CD4-positive, alpha-beta memory T cell (primary cell): ENCODE measurements around the gene RNF114. TPM values are rescaled to one million over a fixed set of nuclear protein-coding genes. Genes with fewer than 3 reads are reported as not detected.

Source experiments
- CTCF ChIA-PET: fragments of 350-600 bp; sonication (Branson Sonifier 250); formaldehyde crosslinking; loops from one replicate; lab custom pipeline; 2021; ENCODE audit warnings: inconsistent platforms; ENCODE audit not compliant: partially characterized antibody; lab: Charles Lee
- POLR2A ChIA-PET: fragments of 350-600 bp; sonication (Branson Sonifier 250); formaldehyde crosslinking; loops from one replicate; lab custom pipeline; 2021; ENCODE audit not compliant: partially characterized antibody; lab: Charles Lee
- DNase-seq, 5 donors: peaks; one replicate each; pipeline versions ENCODE4 v3.0.0 to v3.0.0-alpha.2; 2020 to 2022; ENCODE audit warnings: mixed read lengths in 1 of 5
- H3K27ac ChIP-seq: one replicate; pipeline ENCODE4 v1.7.0; 2013; ENCODE audit warnings: low read depth, low read length
- H3K27me3 ChIP-seq: 2 replicates; pipeline ENCODE4 v1.7.0; 2013; ENCODE audit warnings: mild to moderate bottlenecking, low read length, moderate library complexity; ENCODE audit not compliant: insufficient read depth
- H3K36me3 ChIP-seq: 2 replicates; pipeline ENCODE4 v1.7.0; 2013; ENCODE audit warnings: mild to moderate bottlenecking, low read length, moderate library complexity; ENCODE audit not compliant: insufficient read depth
- H3K4me1 ChIP-seq: 2 replicates; pipeline ENCODE4 v1.7.0; 2013; ENCODE audit warnings: mild to moderate bottlenecking, low read length, moderate library complexity; ENCODE audit not compliant: insufficient read depth
- H3K4me3 ChIP-seq, 2 donors: one replicate each; pipeline ENCODE4 v1.7.0; 2013; ENCODE audit warnings: low read length in 2 of 2, mild to moderate bottlenecking in 1 of 2
- H3K9me3 ChIP-seq, 2 donors: one replicate each; pipeline ENCODE4 v1.7.0; 2013; ENCODE audit warnings: low read length in 2 of 2, control low read depth in 1 of 2; ENCODE audit not compliant: control insufficient read depth in 1 of 2
- H3K27ac Mint-ChIP-seq, 7 donors: one replicate each; pipeline ENCODE4 v1.8.0; 2020 to 2021; ENCODE audit warnings: mixed read lengths in 7 of 7, mild to moderate bottlenecking in 6 of 7, inconsistent platforms in 3 of 7, moderate library complexity in 3 of 7
- H3K27me3 Mint-ChIP-seq, 2 donors: one replicate each; pipeline ENCODE4 v1.8.0; 2020 to 2021; ENCODE audit warnings: mixed read lengths in 2 of 2
- H3K36me3 Mint-ChIP-seq, 2 donors: one replicate each; pipeline ENCODE4 v1.8.0; 2020 to 2021; ENCODE audit warnings: mixed read lengths in 2 of 2, inconsistent platforms in 1 of 2, mild to moderate bottlenecking in 1 of 2
- H3K4me1 Mint-ChIP-seq, 4 donors: one replicate each; pipeline ENCODE4 v1.8.0; 2020 to 2021; ENCODE audit warnings: mixed read lengths in 4 of 4, mild to moderate bottlenecking in 1 of 4
- H3K4me3 Mint-ChIP-seq, 8 donors: one replicate each; pipeline ENCODE4 v1.8.0; 2020 to 2021; ENCODE audit warnings: mixed read lengths in 8 of 8, mild to moderate bottlenecking in 7 of 8, moderate library complexity in 6 of 8, inconsistent platforms in 3 of 8
- H3K9me3 Mint-ChIP-seq, 8 donors: one replicate each; pipeline ENCODE4 v1.8.0; 2020 to 2021; ENCODE audit warnings: mixed read lengths in 8 of 8, mild to moderate bottlenecking in 5 of 8, inconsistent platforms in 3 of 8, moderate library complexity in 1 of 8
- intact Hi-C: fragments of 100-400 bp; cut with micrococcal nuclease; formaldehyde crosslinking; loops from one replicate; pipeline ENCODE4 v1.15.1; 2023
- polyA plus RNA-seq, 2 donors: library from polyadenylated mRNA; unstranded; fragments of 300-500 nt; fragmentation: Illumina TruSeq; gene quantifications; one replicate each; pipeline ENCODE4 v1.2.3, GENCODE V29; 2021
- total RNA-seq, 2 experiments: library from RNA; stranded (reverse); gene quantifications; one replicate each; pipeline ENCODE4 v1.2.3, GENCODE V29; 2021

RNF114 gene
- total and polyA plus RNA-seq, 4 experiments from 2014 or later, result 96.3 to 177 (median 104) TPM

- H3K4me3 Mint-ChIP-seq, result peak overlapping the region in 4 of 8 donors; percentile 16 to 60 (median 44)
Observed at GRCh38 chr20:49928411-49929141, 7.6 kb upstream of the RNF114 start.

GRCh38 chr20:49929142-49929494 is 7.1 kb upstream of the RNF114 start:
- H3K4me3 ChIP-seq, result no peak overlapping the region
- CTCF ChIA-PET, result interaction anchor here (0.6 to 3.4 kb wide), 3 partner anchors 13 to 317 kb away, joined by 3 to 9 read pairs (median 4); partner anchors contain the start of gene SPATA2
- Mint-ChIP-seq H3K4me3 (no peak overlapping the region), H3K36me3 (no peaks in the 10 kb centered on the region), H3K27me3 (peaks cover 1% of the 10 kb centered on the region in 2 donors), H3K27ac (peak overlapping the region in 1 of 7 donors; percentile 25), H3K4me1 (peaks cover 4 to 9% (median 6%) of the 10 kb centered on the region in 4 donors), H3K9me3 (no peaks in the 10 kb centered on the region)
- POLR2A ChIA-PET, result no interaction called here
- no peaks in the 10 kb centered on the region for H3K36me3 ChIP-seq
- no peaks in the 10 kb centered on the region for H3K4me1 ChIP-seq
- intact Hi-C loops, result loop anchor here (2.0 to 5.0 kb wide), 2 partner anchors 37 to 594 kb away; no protein-coding TSS in a partner anchor
- no peaks in the 10 kb centered on the region for H3K9me3 ChIP-seq
- DNase-seq, result no peak
- H3K27ac ChIP-seq, result no peak overlapping the region
- no peaks in the 10 kb centered on the region for H3K27me3 ChIP-seq

More at GRCh38 chr20:49928411-49929141, 7.6 kb upstream of the RNF114 start:
- ChIA-PET CTCF (interaction anchor here (0.6 to 1.2 kb wide), 3 partner anchors 13 to 316 kb away, joined by 3 to 4 read pairs (median 3); partner anchors contain the start of gene SPATA2), POLR2A (no interaction called here)
- Histone ChIP-seq H3K27me3 (no peaks in the 10 kb centered on the region), H3K4me3 (no peak overlapping the region), H3K4me1 (no peaks in the 10 kb centered on the region), H3K9me3 (no peaks in the 10 kb centered on the region), H3K36me3 (no peaks in the 10 kb centered on the region), H3K27ac (no peak overlapping the region)
- peak; percentile 77 to 79 (median 78) for DNase-seq
- H3K9me3 Mint-ChIP-seq, result no peaks in the 10 kb centered on the region
- no peaks in the 10 kb centered on the region for H3K36me3 Mint-ChIP-seq
- peaks cover 1 to 5% (median 4%) of the 10 kb centered on the region in 4 donors for H3K4me1 Mint-ChIP-seq
- peak overlapping the region in 6 of 7 donors; percentile 5 to 81 (median 37) for H3K27ac Mint-ChIP-seq
- intact Hi-C loops, result loop anchor here (1.0 to 5.0 kb wide), 3 partner anchors 13 to 594 kb away; partner anchors contain the start of gene SPATA2
- peaks cover 1% of the 10 kb centered on the region in 2 donors for H3K27me3 Mint-ChIP-seq

- Histone ChIP-seq H3K4me3 (no peak overlapping the region), H3K27me3 (no peaks in the 10 kb centered on the region), H3K36me3 (no peaks in the 10 kb centered on the region), H3K4me1 (peaks cover 40% of the 10 kb centered on the region), H3K9me3 (no peaks in the 10 kb centered on the region), H3K27ac (peak overlapping the region; percentile 27)
- CTCF ChIA-PET, result interaction anchor here (0.6 to 2.3 kb wide), 4 partner anchors 21 to 136 kb away, joined by 3 to 17 read pairs (median 4); partner anchors contain the start of gene SPATA2
- Mint-ChIP-seq H3K4me3 (peak overlapping the region; percentile 63 to 98 (median 98)), H3K27me3 (no peaks in the 10 kb centered on the region), H3K27ac (peak overlapping the region in 5 of 7 donors; percentile 43 to 85 (median 79)), H3K4me1 (peaks cover 34 to 44% (median 38%) of the 10 kb centered on the region in 4 donors), H3K36me3 (peaks cover 4 to 16% of the 10 kb centered on the region in 2 donors), H3K9me3 (no peaks in the 10 kb centered on the region)
- no peak for DNase-seq
- POLR2A ChIA-PET, result interaction anchor here (0.9 to 4.4 kb wide), 9 partner anchors 11 to 1606 kb away, joined by 3 to 48 read pairs (median 5); partner anchors contain the start of genes B4GALT5, PEDS1, SLC9A8 and SPATA2
- intact Hi-C loops, result loop anchor here (1.0 to 5.0 kb wide), 3 partner anchors 20 to 223 kb away; partner anchors contain the start of genes B4GALT5, SLC9A8 and SPATA2
Observed at GRCh38 chr20:49935746-49936152, 448 bp upstream of the RNF114 start.

- H3K4me3 Mint-ChIP-seq, result peak overlapping the region; percentile 97 to 99 (median 98)
- H3K4me1 Mint-ChIP-seq, result peaks cover 41 to 56% (median 46%) of the 10 kb centered on the region in 4 donors
- no peaks in the 10 kb centered on the region for H3K9me3 Mint-ChIP-seq
- peak in 1 of 5 donors; percentile 24 for DNase-seq
- H3K27ac ChIP-seq, result peak overlapping the region; percentile 88
- no peaks in the 10 kb centered on the region for H3K27me3 ChIP-seq
- H3K27me3 Mint-ChIP-seq, result no peaks in the 10 kb centered on the region
- H3K9me3 ChIP-seq, result no peaks in the 10 kb centered on the region
- peaks cover 40% of the 10 kb centered on the region for H3K4me1 ChIP-seq
- intact Hi-C loops, result loop anchor here (2.0 to 5.0 kb wide), 2 partner anchors 124 to 225 kb away; partner anchors contain the start of genes B4GALT5 and SLC9A8
- ChIA-PET CTCF (interaction anchor here (1.6 to 2.3 kb wide), 2 partner anchors 22 to 44 kb away, joined by 3 to 17 read pairs; partner anchors contain the start of gene SPATA2), POLR2A (interaction anchor here (0.9 to 4.4 kb wide), 7 partner anchors 15 to 547 kb away, joined by 3 to 48 read pairs (median 7); partner anchors contain the start of genes PEDS1, SLC9A8, SPATA2 and UBE2V1)
- H3K4me3 ChIP-seq, result peak overlapping the region; percentile 88 to 100
- H3K36me3 Mint-ChIP-seq, result peaks cover 12 to 31% of the 10 kb centered on the region in 2 donors
- peak overlapping the region; percentile 83 to 98 (median 95) for H3K27ac Mint-ChIP-seq
- H3K36me3 ChIP-seq, result peaks cover 13% of the 10 kb centered on the region
Observed at GRCh38 chr20:49937027-49937929, 1.1 kb downstream of the RNF114 start.

- CTCF ChIA-PET, result interaction anchor here (0.6 to 1.6 kb wide), 2 partner anchors 27 to 43 kb away, joined by 3 read pairs; no protein-coding TSS in a partner anchor
- Mint-ChIP-seq H3K4me1 (peaks cover 44 to 65% (median 51%) of the 10 kb centered on the region in 4 donors), H3K4me3 (peak overlapping the region; percentile 55 to 99 (median 98)), H3K27ac (peak overlapping the region; percentile 30 to 83 (median 72)), H3K36me3 (peaks cover 12 to 40% of the 10 kb centered on the region in 2 donors), H3K27me3 (no peaks in the 10 kb centered on the region), H3K9me3 (no peaks in the 10 kb centered on the region)
- Histone ChIP-seq H3K27ac (no peak overlapping the region), H3K36me3 (peaks cover 13% of the 10 kb centered on the region), H3K4me1 (peaks cover 43% of the 10 kb centered on the region), H3K4me3 (no peak overlapping the region), H3K27me3 (no peaks in the 10 kb centered on the region), H3K9me3 (no peaks in the 10 kb centered on the region)
- intact Hi-C loops, result loop anchor here (5.0 kb wide), 1 partner anchor 226 kb away; the partner anchor contains the start of gene B4GALT5
- POLR2A ChIA-PET, result interaction anchor here (0.8 to 4.4 kb wide), 3 partner anchors 15 to 126 kb away, joined by 4 to 48 read pairs (median 13); partner anchors contain the start of genes SLC9A8 and SPATA2
- no peak for DNase-seq
Observed at GRCh38 chr20:49938173-49939163, 2.3 kb downstream of the RNF114 start.
